Hepatocyte (in vitro differentiated cells): ENCODE measurements around the gene ZDHHC22. TPM values are rescaled to one million over a fixed set of nuclear protein-coding genes. Genes with fewer than 3 reads are reported as not detected.
A peak's percentile ranks its signal among the peaks of the same experiment; 100 is the strongest.

Source experiments
- DNase-seq: peaks from one replicate; pipeline ENCODE4 v3.0.0-alpha.2; 2016; ENCODE audit warnings: low spot score
- H2AFZ ChIP-seq: fragments of 200-600 bp; sonication (generic); 2 replicates; pipeline ENCODE4 v1.6.0; 2016; ENCODE audit warnings: antibody characterized with exemption, mild to moderate bottlenecking
- H3K27ac ChIP-seq: fragments of 200-600 bp; sonication (generic); 2 replicates; pipeline ENCODE4 v1.5.1; 2016; ENCODE audit warnings: mild to moderate bottlenecking
- H3K27me3 ChIP-seq: fragments of 200-600 bp; sonication (generic); 2 replicates; pipeline ENCODE4 v1.6.1; 2016
- H3K36me3 ChIP-seq: fragments of 200-600 bp; sonication (generic); replicated peaks from 2 replicates; pipeline ENCODE4 v1.5.1; 2016; ENCODE audit warnings: low read depth; ENCODE audit not compliant: insufficient read depth
- H3K4me1 ChIP-seq: fragments of 200-600 bp; sonication (generic); 2 replicates; pipeline ENCODE4 v1.5.1; 2016; ENCODE audit warnings: mild to moderate bottlenecking, moderate library complexity; ENCODE audit not compliant: insufficient read depth
- H3K4me2 ChIP-seq: fragments of 200-600 bp; sonication (generic); 2 replicates; pipeline ENCODE4 v1.6.0; 2016
- H3K4me3 ChIP-seq: fragments of 200-600 bp; sonication (generic); 2 replicates; pipeline ENCODE4 v1.5.1; 2016; ENCODE audit warnings: mild to moderate bottlenecking
- H3K79me2 ChIP-seq: fragments of 200-600 bp; sonication (generic); 2 replicates; pipeline ENCODE4 v1.6.0; 2017; ENCODE audit warnings: mild to moderate bottlenecking
- H3K9me2 ChIP-seq: fragments of 200-600 bp; sonication (generic); replicated peaks from 2 replicates; pipeline ENCODE4 v1.6.0; 2017; ENCODE audit warnings: mild to moderate bottlenecking; ENCODE audit not compliant: insufficient read depth
- H3K9me3 ChIP-seq: fragments of 200-600 bp; sonication (generic); 2 replicates; pipeline ENCODE4 v1.5.1; 2016; ENCODE audit warnings: low read depth, mild to moderate bottlenecking
- H4K20me1 ChIP-seq: fragments of 200-600 bp; sonication (generic); 2 replicates; pipeline ENCODE4 v1.6.0; 2016; ENCODE audit warnings: mild to moderate bottlenecking; ENCODE audit not compliant: insufficient read depth, poor library complexity, severe bottlenecking
- EZH2 ChIP-seq: fragments of 200-600 bp; sonication (generic); IDR thresholded peaks from 2 replicates; pipeline ENCODE4 v1.6.1; 2016; ENCODE audit warnings: antibody characterized with exemption, mild to moderate bottlenecking, borderline replicate concordance
- EZH2phosphoT487 ChIP-seq: fragments of 200-600 bp; sonication (generic); IDR thresholded peaks from one replicate; pipeline ENCODE4 v1.6.1; 2018; ENCODE audit warnings: antibody characterized with exemption, mild to moderate bottlenecking, low read depth, moderate library complexity; ENCODE audit not compliant: unreplicated experiment, severe bottlenecking
- WGBS: methylation state at CpG from one replicate; pipeline ENCODE4 v1.1.6; 2016; ENCODE audit warnings: low lambda C conversion rate; ENCODE audit errors: missing lambda C conversion rate; 5-methylcytosine and 5-hydroxymethylcytosine counted together
- polyA plus RNA-seq: library from polyadenylated mRNA; unstranded; fragments of >200 nt; fragmentation: Nextera tagmentation; extraction: Ambion mirVana; gene quantifications from 2 replicates; pipeline ENCODE4 v1.2.1, GENCODE V29; 2016
- total RNA-seq: library from RNA; depleted of rRNA; stranded (reverse); fragments of >200 nt; gene quantifications from 2 replicates; pipeline ENCODE4 v1.2.3, GENCODE V29; 2014
- TF ChIP-seq, protein P1 (sequence below): fragments of 200-600 bp; sonication (generic); IDR thresholded peaks from 2 replicates; pipeline ENCODE4 v1.5.1; 2016; ENCODE audit warnings: antibody characterized with exemption, mild to moderate bottlenecking; ENCODE audit not compliant: poor library complexity

ZDHHC22 gene, protein sequence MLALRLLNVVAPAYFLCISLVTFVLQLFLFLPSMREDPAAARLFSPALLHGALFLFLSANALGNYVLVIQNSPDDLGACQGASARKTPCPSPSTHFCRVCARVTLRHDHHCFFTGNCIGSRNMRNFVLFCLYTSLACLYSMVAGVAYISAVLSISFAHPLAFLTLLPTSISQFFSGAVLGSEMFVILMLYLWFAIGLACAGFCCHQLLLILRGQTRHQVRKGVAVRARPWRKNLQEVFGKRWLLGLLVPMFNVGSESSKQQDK
- 0.04 TPM in 1 of 2 replicates, not detected in the other for total RNA-seq
- not detected in 2 replicates for polyA plus RNA-seq

DNA sequence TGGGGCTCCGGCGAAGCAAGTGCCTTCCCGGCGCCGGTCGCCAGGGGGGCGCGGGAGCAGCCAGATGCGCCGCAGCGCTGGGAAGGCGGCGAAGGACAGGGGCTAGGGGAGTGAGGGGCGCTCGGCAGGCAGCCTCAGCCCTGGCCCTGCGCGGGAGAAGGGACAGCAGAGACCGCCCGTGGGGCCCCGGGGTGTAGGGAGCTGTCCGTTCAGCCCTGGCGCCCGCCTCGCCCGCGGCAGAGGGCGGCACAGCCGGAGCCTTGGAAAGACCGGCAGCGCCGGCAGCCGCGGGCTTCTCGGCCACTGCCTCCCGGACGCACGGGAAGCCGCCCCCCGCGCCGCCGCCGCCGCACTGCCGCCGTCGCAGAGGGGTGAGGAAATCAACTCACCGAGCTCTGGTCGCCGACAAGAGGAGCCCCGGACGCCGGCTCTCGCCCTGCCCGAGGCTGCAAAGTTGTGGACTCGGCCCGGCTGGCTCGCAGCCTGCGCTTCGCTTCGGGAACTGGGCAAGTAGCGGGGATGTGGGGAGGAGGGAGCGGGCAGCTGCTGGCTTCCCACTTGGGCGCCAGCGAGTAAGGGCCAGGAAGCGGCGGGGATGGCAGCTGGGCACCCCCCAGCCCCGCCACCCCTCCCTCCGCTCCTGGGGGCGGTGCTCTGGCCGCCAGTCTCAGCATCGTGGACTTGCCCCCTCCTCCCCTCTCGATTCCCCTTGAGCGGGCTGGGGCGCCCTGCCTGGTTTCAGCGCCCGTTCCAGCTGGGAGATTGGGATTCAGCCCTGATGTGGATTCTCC, at the start of gene ZDHHC22:
TSS of gene ZDHHC22 (minus strand) at position 578 of the 791 bp plus-strand sequence. CDS start 2,053 bp downstream, outside the sequence.
- no peak within 1 kb of the TSS for H2AFZ ChIP-seq
- peak; percentile 57 for DNase-seq

DNA sequence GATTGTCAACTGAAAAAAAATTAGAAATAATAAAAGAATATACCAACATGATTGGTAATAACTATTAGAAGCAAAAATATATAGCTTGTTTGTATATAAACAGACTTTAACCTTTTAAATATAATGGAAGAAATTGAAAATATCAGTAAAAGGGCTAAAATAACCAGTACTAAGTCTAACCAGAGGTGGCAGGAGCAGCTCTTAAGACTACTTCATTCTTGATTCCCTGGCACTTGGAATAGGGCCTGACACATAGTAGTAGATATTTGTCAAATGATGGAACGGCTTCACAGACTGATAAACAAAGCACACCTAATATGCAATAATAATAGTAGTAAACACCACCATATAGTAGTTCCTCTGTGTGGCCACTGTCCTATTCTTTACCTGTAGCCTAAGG, 49.4 kb upstream of the ZDHHC22 start:
- TF ChIP-seq EZH2 (no peak), EZH2phosphoT487 (no peak)
- TF ChIP-seq, protein P1, sequence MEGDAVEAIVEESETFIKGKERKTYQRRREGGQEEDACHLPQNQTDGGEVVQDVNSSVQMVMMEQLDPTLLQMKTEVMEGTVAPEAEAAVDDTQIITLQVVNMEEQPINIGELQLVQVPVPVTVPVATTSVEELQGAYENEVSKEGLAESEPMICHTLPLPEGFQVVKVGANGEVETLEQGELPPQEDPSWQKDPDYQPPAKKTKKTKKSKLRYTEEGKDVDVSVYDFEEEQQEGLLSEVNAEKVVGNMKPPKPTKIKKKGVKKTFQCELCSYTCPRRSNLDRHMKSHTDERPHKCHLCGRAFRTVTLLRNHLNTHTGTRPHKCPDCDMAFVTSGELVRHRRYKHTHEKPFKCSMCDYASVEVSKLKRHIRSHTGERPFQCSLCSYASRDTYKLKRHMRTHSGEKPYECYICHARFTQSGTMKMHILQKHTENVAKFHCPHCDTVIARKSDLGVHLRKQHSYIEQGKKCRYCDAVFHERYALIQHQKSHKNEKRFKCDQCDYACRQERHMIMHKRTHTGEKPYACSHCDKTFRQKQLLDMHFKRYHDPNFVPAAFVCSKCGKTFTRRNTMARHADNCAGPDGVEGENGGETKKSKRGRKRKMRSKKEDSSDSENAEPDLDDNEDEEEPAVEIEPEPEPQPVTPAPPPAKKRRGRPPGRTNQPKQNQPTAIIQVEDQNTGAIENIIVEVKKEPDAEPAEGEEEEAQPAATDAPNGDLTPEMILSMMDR = no peak
- Histone ChIP-seq H3K9me3 (no peaks in the 10 kb centered on the region), H3K9me2 (no peaks in the 10 kb centered on the region), H3K79me2 (no peaks in the 10 kb centered on the region), H3K36me3 (no peaks in the 10 kb centered on the region), H3K4me2 (no peak overlapping the region), H3K4me1 (peaks cover 11% of the 10 kb centered on the region), H3K4me3 (no peak overlapping the region), H4K20me1 (no peaks in the 10 kb centered on the region), H3K27ac (no peak overlapping the region), H2AFZ (no peak overlapping the region), H3K27me3 (no peaks in the 10 kb centered on the region)
- 78% methylated on average over 1 of the region's 1 CpG for WGBS
- no peak for DNase-seq

More for the DNA sequence above, at the start of gene ZDHHC22:
- TF ChIP-seq EZH2 = peak; percentile 31
- TF ChIP-seq, protein P1 = peak; percentile 34
- TF ChIP-seq EZH2phosphoT487 = no peak
- peak within 1 kb of the TSS; percentile 97 for H3K4me2 ChIP-seq
- H3K27me3 ChIP-seq = peaks cover 98% of the 10 kb centered on the region
- no peaks in the 10 kb centered on the region for H3K9me3 ChIP-seq
- peaks cover 21% of the 10 kb centered on the region for H3K4me1 ChIP-seq
- H4K20me1 ChIP-seq = no peaks in the 10 kb centered on the region
- H3K4me3 ChIP-seq = peak within 1 kb of the TSS; percentile 20
- under 1% methylated on average over 54 of the region's 77 CpGs for WGBS
- H3K79me2 ChIP-seq = no peaks in the 10 kb centered on the region
- no peaks in the 10 kb centered on the region for H3K9me2 ChIP-seq
- H3K27ac ChIP-seq = no peak within 1 kb of the TSS
- no peaks in the 10 kb centered on the region for H3K36me3 ChIP-seq

DNA sequence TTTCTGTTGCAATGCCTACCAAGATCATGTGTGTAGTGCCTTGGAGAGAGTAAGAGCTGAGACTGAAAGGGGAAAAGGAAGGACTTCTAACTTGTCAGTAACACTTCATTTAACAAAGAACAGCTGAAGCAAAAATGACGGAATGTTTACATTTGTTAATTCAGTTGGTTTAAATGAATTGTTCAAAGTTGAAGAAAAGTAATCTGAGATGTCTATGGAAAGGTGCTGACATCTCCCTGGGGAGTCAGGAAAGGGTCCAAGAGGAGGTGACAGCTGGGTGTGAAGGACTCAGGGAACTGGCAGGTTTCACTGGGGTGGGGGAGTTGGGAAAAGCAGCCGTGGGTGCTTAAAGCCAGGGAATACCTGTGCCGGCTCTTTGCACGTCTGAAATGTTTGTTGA, 47.9 kb upstream of the ZDHHC22 start:
- H4K20me1 ChIP-seq = no peaks in the 10 kb centered on the region
- H3K27me3 ChIP-seq = no peaks in the 10 kb centered on the region
- no peak for DNase-seq
- 57% methylated on average over 4 of the region's 4 CpGs for WGBS
- no peaks in the 10 kb centered on the region for H3K9me3 ChIP-seq
- no peaks in the 10 kb centered on the region for H3K79me2 ChIP-seq
- H2AFZ ChIP-seq = no peak overlapping the region
- no peak overlapping the region for H3K4me3 ChIP-seq
- TF ChIP-seq EZH2 (no peak), EZH2phosphoT487 (no peak)
- TF ChIP-seq, protein P1 = no peak
- H3K4me1 ChIP-seq = peaks cover 22% of the 10 kb centered on the region
- H3K27ac ChIP-seq = no peak overlapping the region
- no peak overlapping the region for H3K4me2 ChIP-seq
- H3K36me3 ChIP-seq = no peaks in the 10 kb centered on the region
- H3K9me2 ChIP-seq = no peaks in the 10 kb centered on the region
